Activated naive CD8-positive, alpha-beta T cell treated with anti-CD3 and anti-CD28 coated beads, Interleukin-2, amount 10 ng/mL, durations not matched to agents 7 days and 5 days (primary cell): ENCODE data around the gene JARID2. TPM values are rescaled to one million over a fixed set of nuclear protein-coding genes. Genes with fewer than 3 reads are reported as not detected.
A peak's percentile ranks its signal among the peaks of the same experiment; 100 is the strongest.

ENCODE experiments used
- ATAC-seq: fragments of 150-1000 bp; cut with Tn5 transposase; one replicate; pipeline ENCODE4 v1.10.0; 2021; ENCODE audit warnings: low read depth, moderate library complexity
- POLR2A ChIA-PET: fragments of 350-600 bp; sonication (Branson Sonifier 250); formaldehyde crosslinking; loops from one replicate; lab custom pipeline; 2021; ENCODE audit warnings: antibody characterized with exemption; lab: Charles Lee
- DNase-seq: peaks from one replicate; pipeline ENCODE4 v3.0.0; 2021
- H3K27ac Mint-ChIP-seq: one replicate; pipeline ENCODE4 v1.8.0; 2022; ENCODE audit warnings: mild to moderate bottlenecking, mixed read lengths
- H3K27me3 Mint-ChIP-seq: one replicate; pipeline ENCODE4 v1.8.0; 2022; ENCODE audit warnings: mild to moderate bottlenecking, moderate library complexity, mixed read lengths
- H3K36me3 Mint-ChIP-seq: one replicate; pipeline ENCODE4 v1.8.0; 2021; ENCODE audit warnings: mild to moderate bottlenecking, mixed read lengths
- H3K4me1 Mint-ChIP-seq: one replicate; pipeline ENCODE4 v1.8.0; 2021; ENCODE audit warnings: mixed read lengths
- H3K4me3 Mint-ChIP-seq: one replicate; pipeline ENCODE4 v1.8.0; 2022; ENCODE audit warnings: mild to moderate bottlenecking, moderate library complexity, mixed read lengths
- H3K9me3 Mint-ChIP-seq: one replicate; pipeline ENCODE4 v1.8.0; 2021; ENCODE audit warnings: mixed read lengths
- total RNA-seq, 2 experiments: library from RNA; stranded (reverse); gene quantifications; one replicate each; pipeline ENCODE4 v1.2.3, GENCODE V29; 2021

The JARID2 gene
- total RNA-seq, 2 experiments from 2014 or later = 30.0 to 31.5 TPM

GRCh38 chr6:15465212-15465611, 219.3 kb downstream of the JARID2 start:
- Mint-ChIP-seq H3K36me3 (peaks cover 19% of the 10 kb centered on the region), H3K9me3 (no peaks in the 10 kb centered on the region), H3K4me1 (peaks cover 19% of the 10 kb centered on the region), H3K4me3 (no peak overlapping the region), H3K27me3 (no peaks in the 10 kb centered on the region), H3K27ac (no peak overlapping the region)
- POLR2A ChIA-PET = no interaction called here
- ATAC-seq (no peak), DNase-seq (no peak)

- DNase-seq (no peak), ATAC-seq (no peak)
- Mint-ChIP-seq H3K4me1 (peaks cover 10% of the 10 kb centered on the region), H3K9me3 (no peaks in the 10 kb centered on the region), H3K27me3 (no peaks in the 10 kb centered on the region), H3K27ac (no peak overlapping the region), H3K36me3 (peaks cover 25% of the 10 kb centered on the region), H3K4me3 (no peak overlapping the region)
- POLR2A ChIA-PET = no interaction called here
Observed at GRCh38 chr6:15470746-15471145, 224.9 kb downstream of the JARID2 start.

GRCh38 chr6:15472621-15473020, 226.8 kb downstream of the JARID2 start:
- no peaks in the 10 kb centered on the region for H3K27me3 Mint-ChIP-seq
- H3K4me3 Mint-ChIP-seq = no peak overlapping the region
- POLR2A ChIA-PET = no interaction called here
- H3K4me1 Mint-ChIP-seq = peaks cover 6% of the 10 kb centered on the region
- H3K27ac Mint-ChIP-seq = no peak overlapping the region
- DNase-seq = no peak
- H3K9me3 Mint-ChIP-seq = no peaks in the 10 kb centered on the region
- H3K36me3 Mint-ChIP-seq = peaks cover 21% of the 10 kb centered on the region
- no peak for ATAC-seq

- no peak for DNase-seq
- Mint-ChIP-seq H3K36me3 (peaks cover 21% of the 10 kb centered on the region), H3K4me1 (peaks cover 6% of the 10 kb centered on the region), H3K27ac (no peak overlapping the region), H3K4me3 (no peak overlapping the region), H3K27me3 (no peaks in the 10 kb centered on the region), H3K9me3 (no peaks in the 10 kb centered on the region)
- ATAC-seq = no peak
- POLR2A ChIA-PET = no interaction called here
Observed at GRCh38 chr6:15473174-15473573, 227.3 kb downstream of the JARID2 start.

GRCh38 chr6:15473741-15474161, 227.9 kb downstream of the JARID2 start:
- H3K27ac Mint-ChIP-seq = no peak overlapping the region
- no peaks in the 10 kb centered on the region for H3K9me3 Mint-ChIP-seq
- peaks cover 15% of the 10 kb centered on the region for H3K36me3 Mint-ChIP-seq
- H3K4me1 Mint-ChIP-seq = peaks cover 6% of the 10 kb centered on the region
- DNase-seq (no peak), ATAC-seq (no peak)
- H3K4me3 Mint-ChIP-seq = no peak overlapping the region
- no peaks in the 10 kb centered on the region for H3K27me3 Mint-ChIP-seq
- POLR2A ChIA-PET = no interaction called here

GRCh38 chr6:15474196-15474595, 228.3 kb downstream of the JARID2 start:
- H3K4me1 Mint-ChIP-seq = peaks cover 9% of the 10 kb centered on the region

GRCh38 chr6:15475261-15475660, 229.4 kb downstream of the JARID2 start:
- Mint-ChIP-seq H3K36me3 (peaks cover 14% of the 10 kb centered on the region), H3K4me3 (no peak overlapping the region), H3K9me3 (no peaks in the 10 kb centered on the region), H3K27me3 (no peaks in the 10 kb centered on the region), H3K27ac (peak overlapping the region; percentile 5), H3K4me1 (peaks cover 12% of the 10 kb centered on the region)
- ATAC-seq (no peak), DNase-seq (no peak)
- POLR2A ChIA-PET = no interaction called here

More at GRCh38 chr6:15474196-15474595, 228.3 kb downstream of the JARID2 start:
- DNase-seq (no peak), ATAC-seq (no peak)
- no peaks in the 10 kb centered on the region for H3K27me3 Mint-ChIP-seq
- no peak overlapping the region for H3K4me3 Mint-ChIP-seq
- POLR2A ChIA-PET = no interaction called here
- H3K36me3 Mint-ChIP-seq = peaks cover 14% of the 10 kb centered on the region
- no peaks in the 10 kb centered on the region for H3K9me3 Mint-ChIP-seq
- no peak overlapping the region for H3K27ac Mint-ChIP-seq

- H3K36me3 Mint-ChIP-seq = peaks cover 14% of the 10 kb centered on the region
- peaks cover 12% of the 10 kb centered on the region for H3K4me1 Mint-ChIP-seq
- H3K27ac Mint-ChIP-seq = no peak overlapping the region
- no peaks in the 10 kb centered on the region for H3K9me3 Mint-ChIP-seq
- ATAC-seq (no peak), DNase-seq (no peak)
- H3K27me3 Mint-ChIP-seq = no peaks in the 10 kb centered on the region
- POLR2A ChIA-PET = no interaction called here
- no peak overlapping the region for H3K4me3 Mint-ChIP-seq
Observed at GRCh38 chr6:15475872-15476271, 230.0 kb downstream of the JARID2 start.

- Mint-ChIP-seq H3K4me3 (no peak overlapping the region), H3K9me3 (no peaks in the 10 kb centered on the region), H3K4me1 (peaks cover 22% of the 10 kb centered on the region), H3K27me3 (no peaks in the 10 kb centered on the region), H3K36me3 (peaks cover 14% of the 10 kb centered on the region), H3K27ac (no peak overlapping the region)
- POLR2A ChIA-PET = interaction anchor here (0.6 kb wide), 1 partner anchor 1607 kb away, joined by 3 read pairs; no protein-coding TSS in a partner anchor
- ATAC-seq (no peak), DNase-seq (no peak)
Observed at GRCh38 chr6:15476631-15477380, 230.9 kb downstream of the JARID2 start.

- no peak for DNase-seq
- ATAC-seq = no peak
- Mint-ChIP-seq H3K4me3 (no peak overlapping the region), H3K4me1 (peaks cover 23% of the 10 kb centered on the region), H3K27ac (no peak overlapping the region), H3K9me3 (no peaks in the 10 kb centered on the region), H3K36me3 (peaks cover 15% of the 10 kb centered on the region), H3K27me3 (no peaks in the 10 kb centered on the region)
- POLR2A ChIA-PET = no interaction called here
Observed at GRCh38 chr6:15477746-15478145, 231.9 kb downstream of the JARID2 start.

GRCh38 chr6:15479761-15480160, 233.9 kb downstream of the JARID2 start:
- no peak overlapping the region for H3K27ac Mint-ChIP-seq
- DNase-seq (no peak), ATAC-seq (no peak)
- POLR2A ChIA-PET = no interaction called here
- no peaks in the 10 kb centered on the region for H3K9me3 Mint-ChIP-seq
- H3K27me3 Mint-ChIP-seq = no peaks in the 10 kb centered on the region
- H3K4me1 Mint-ChIP-seq = peaks cover 23% of the 10 kb centered on the region
- H3K4me3 Mint-ChIP-seq = no peak overlapping the region
- H3K36me3 Mint-ChIP-seq = peaks cover 13% of the 10 kb centered on the region

GRCh38 chr6:15480525-15480924, 234.7 kb downstream of the JARID2 start:
- Mint-ChIP-seq H3K27me3 (no peaks in the 10 kb centered on the region), H3K4me1 (peaks cover 25% of the 10 kb centered on the region), H3K36me3 (peaks cover 14% of the 10 kb centered on the region), H3K4me3 (no peak overlapping the region), H3K27ac (no peak overlapping the region), H3K9me3 (no peaks in the 10 kb centered on the region)
- POLR2A ChIA-PET = no interaction called here
- ATAC-seq (no peak), DNase-seq (no peak)

- peak overlapping the region; percentile 43 for H3K27ac Mint-ChIP-seq
- no peaks in the 10 kb centered on the region for H3K9me3 Mint-ChIP-seq
- peaks cover 10% of the 10 kb centered on the region for H3K36me3 Mint-ChIP-seq
- ATAC-seq = peak; percentile 39
- DNase-seq = no peak
- POLR2A ChIA-PET = no interaction called here
- no peaks in the 10 kb centered on the region for H3K27me3 Mint-ChIP-seq
- H3K4me3 Mint-ChIP-seq = peak overlapping the region; percentile 54
- peaks cover 26% of the 10 kb centered on the region for H3K4me1 Mint-ChIP-seq
Observed at GRCh38 chr6:15481390-15482291, 235.8 kb downstream of the JARID2 start.
